GM12878 (cell line): ENCODE data around the gene DGKE. TPM values are rescaled to one million over a fixed set of nuclear protein-coding genes. Genes with fewer than 3 reads are reported as not detected.

Source experiments
- ATAC-seq: fragments of 200-7000 bp; cut with Tn5 transposase; 3 replicates; pipeline ENCODE4 v1.9.1; 2020; ENCODE audit warnings: mild to moderate bottlenecking, moderate library complexity
- BruUV-seq: library from RNA; stranded (reverse); fragments of 400-500 nt; replicated peaks from 2 replicates; lab custom pipeline; 2021; lab: Mats Ljungman, UMichigan
- CTCF ChIA-PET: fragments of 300-600 bp; sonication (Branson Sonifier 250); formaldehyde crosslinking; extraction: SDS; loops from one replicate; lab custom pipeline; 2021; ENCODE audit warnings: inconsistent platforms; lab: Yijun Ruan, JAX
- POLR2A ChIA-PET: fragments of 350-600 bp; formaldehyde crosslinking; extraction: SDS; loops from one replicate; lab custom pipeline; 2021; ENCODE audit warnings: inconsistent platforms; lab: Charles Lee
- RAD21 ChIA-PET: fragments of 300-600 bp; sonication (Branson Sonifier 250); formaldehyde crosslinking; loops from one replicate; lab custom pipeline; 2023; ENCODE audit warnings: antibody characterized with exemption; ENCODE audit not compliant: unreplicated experiment; lab: Charles Lee
- SMC1A ChIA-PET: fragments of 300-600 bp; sonication (Branson Sonifier 250); formaldehyde crosslinking; loops from one replicate; lab custom pipeline; 2023; ENCODE audit not compliant: unreplicated experiment, uncharacterized antibody; lab: Charles Lee
- DNase-seq: peaks from one replicate; pipeline ENCODE4 v3.0.0-alpha.2; 2011; ENCODE audit warnings: low read depth, low spot score
- FAIRE-seq: peaks from 3 replicates; lab custom pipeline; 2011; peaks lifted over from hg19 to GRCh38; lab: Jason Lieb, UNC
- H2AFZ ChIP-seq: 2 replicates; pipeline ENCODE4 v1.6.0; 2011; ENCODE audit warnings: low read depth, low read length, control low read depth; ENCODE audit not compliant: control insufficient read depth
- H3K27ac ChIP-seq: 2 replicates; pipeline ENCODE4 v1.5.1; 2011; ENCODE audit warnings: control low read depth; ENCODE audit not compliant: control insufficient read depth, insufficient read depth
- H3K27me3 ChIP-seq, 2 experiments: replicated peaks in 1 of 2; 2 replicates each; pipeline versions ENCODE4 v1.6.0 to v1.6.1; 2011; ENCODE audit warnings: low read length in 1 of 2; ENCODE audit not compliant: control insufficient read depth in 2 of 2, insufficient read depth in 2 of 2
- H3K36me3 ChIP-seq, 2 experiments: 2 replicates each; pipeline ENCODE4 v1.5.1; 2011; ENCODE audit warnings: low read length in 1 of 2; ENCODE audit not compliant: control insufficient read depth in 2 of 2, insufficient read depth in 2 of 2
- H3K4me1 ChIP-seq: 2 replicates; pipeline ENCODE4 v1.6.1; 2011; ENCODE audit warnings: mild to moderate bottlenecking, low read length, moderate library complexity, mixed read lengths; ENCODE audit not compliant: control insufficient read depth, insufficient read depth
- H3K4me2 ChIP-seq: 2 replicates; pipeline ENCODE4 v1.6.0; 2011; ENCODE audit warnings: control low read depth; ENCODE audit not compliant: control insufficient read depth, insufficient read depth
- H3K4me3 ChIP-seq: fragments of 200-600 bp; sonication (generic); 2 replicates; pipeline ENCODE4 v1.5.1; 2016
- H3K79me2 ChIP-seq: 2 replicates; pipeline ENCODE4 v1.6.0; 2011; ENCODE audit warnings: low read length; ENCODE audit not compliant: control insufficient read depth, insufficient read depth
- H3K9ac ChIP-seq: 2 replicates; pipeline ENCODE4 v1.8.0; 2011; ENCODE audit warnings: low read length, control low read depth, mixed read lengths; ENCODE audit not compliant: control insufficient read depth, insufficient read depth
- H3K9me3 ChIP-seq: replicated peaks from 3 replicates; pipeline ENCODE4 v1.5.1; 2011; ENCODE audit warnings: mild to moderate bottlenecking, low read length; ENCODE audit not compliant: control insufficient read depth, insufficient read depth
- H4K20me1 ChIP-seq: 2 replicates; pipeline ENCODE4 v1.6.0; 2011; ENCODE audit not compliant: control insufficient read depth, insufficient read depth
- CHD2 ChIP-seq: IDR thresholded peaks from 2 replicates; pipeline ENCODE4 v1.6.1; 2011; ENCODE audit warnings: low read depth, low read length, improper control_type of control experiment, borderline replicate concordance
- E2F4 ChIP-seq: IDR thresholded peaks from 2 replicates; pipeline ENCODE4 v1.6.1; 2012; ENCODE audit warnings: low read depth, low read length, improper control_type of control experiment
- POLR2A ChIP-seq: IDR thresholded peaks from 2 replicates; pipeline ENCODE4 v1.6.1; 2011; ENCODE audit warnings: low read depth, mild to moderate bottlenecking, low read length
- POLR2AphosphoS5 ChIP-seq: IDR thresholded peaks from 2 replicates; pipeline ENCODE4 v1.6.1; 2011; ENCODE audit warnings: mild to moderate bottlenecking, low read length, inconsistent platforms
- RBBP5 ChIP-seq: fragments of 200-600 bp; sonication (generic); conservative IDR thresholded peaks from 2 replicates; pipeline ENCODE4 v1.6.1; 2016
- RUNX3 ChIP-seq: IDR thresholded peaks from 2 replicates; pipeline ENCODE4 v1.6.1; 2012; ENCODE audit warnings: low read length, inconsistent platforms
- YY1 ChIP-seq: IDR thresholded peaks from 2 replicates; pipeline ENCODE4 v1.6.1; 2011; ENCODE audit warnings: low read depth, mild to moderate bottlenecking, low read length
- ZZZ3 ChIP-seq: IDR thresholded peaks from 2 replicates; pipeline ENCODE4 v1.6.1; 2011; ENCODE audit warnings: low read depth; ENCODE audit not compliant: control insufficient read depth, insufficient read length
- WGBS: methylation state at CpG from one replicate; pipeline ENCODE4 v1.1.6; 2016; ENCODE audit warnings: low lambda C conversion rate; ENCODE audit not compliant: insufficient replicate concordance, insufficient coverage; ENCODE audit errors: missing lambda C conversion rate; 5-methylcytosine and 5-hydroxymethylcytosine counted together
- in situ Hi-C: fragments of 300-500 bp; cut with MboI; formaldehyde crosslinking; loops from 9 replicates; pipeline ENCODE4 v1.14.3; 2018; ENCODE audit warnings: mixed read lengths
- intact Hi-C: fragments of 100-400 bp; cut with micrococcal nuclease; formaldehyde crosslinking; loops from one replicate; pipeline ENCODE4 v1.14.2; 2022; ENCODE audit not compliant: unreplicated experiment
- polyA plus RNA-seq, 11 experiments: library from polyadenylated mRNA; depleted of rRNA in 4 of 11; unstranded in 6 of 11; stranded (reverse) in 5 of 11; fragments of >200 nt; fragmentation: Nextera tagmentation in 4 of 11; fragmentation: Illumina TruSeq in 1 of 11; extraction: Ambion mirVana in 4 of 11; extraction: Trizol in 1 of 11; gene quantifications; 1 replicate in 1 of 11; 2 replicates in 10 of 11; pipeline versions ENCODE4 v1.2.1 to v1.2.3, GENCODE V29; 2011 to 2016; ENCODE audit warnings: inconsistent platforms in 2 of 11, missing spikeins in 2 of 11, low read depth in 1 of 11
- total RNA-seq, 4 experiments: library from RNA; depleted of rRNA in 3 of 4; stranded (reverse); fragments of >200 nt in 3 of 4; fragmentation: Illumina TruSeq in 1 of 4; extraction: Trizol in 1 of 4; gene quantifications; 2 replicates each; pipeline versions ENCODE4 v1.2.1 to v1.2.3, GENCODE V29; 2013 to 2021
- TF ChIP-seq, protein P1 (sequence below): IDR thresholded peaks from 2 replicates; pipeline ENCODE4 v1.6.1; 2012; ENCODE audit warnings: low read depth, low read length, improper control_type of control experiment

Gene DGKE
- total and polyA plus RNA-seq, 10 of the 15 experiments (the other 5 are each of a cell fraction or from before 2014, with no cell fraction given), result 2.8 to 18.0 (median 11.6) TPM

DNA sequence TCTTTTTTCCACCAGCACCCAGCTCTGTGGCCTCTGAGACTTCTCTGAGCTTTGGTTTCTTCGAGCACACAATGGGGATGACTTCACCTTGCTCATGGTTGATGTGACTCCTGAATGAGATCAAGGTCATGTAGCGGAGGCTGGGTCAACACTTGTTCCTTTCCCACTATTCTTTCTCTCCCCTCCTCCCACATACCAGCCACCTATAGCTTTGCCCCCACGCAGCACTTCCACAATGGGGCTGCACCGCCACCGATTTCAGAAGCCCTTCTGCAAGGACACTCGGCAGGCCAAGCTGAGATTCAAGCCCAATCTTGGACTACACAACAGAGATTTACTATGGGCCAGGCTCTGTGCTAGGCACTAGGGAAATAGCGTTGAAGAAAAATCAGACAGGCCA lies 65.5 kb downstream of the DGKE start (continued):
- TF ChIP-seq RBBP5 (no peak), POLR2A (no peak), RUNX3 (no peak), E2F4 (no peak), ZZZ3 (no peak)
- TF ChIP-seq, protein P1, sequence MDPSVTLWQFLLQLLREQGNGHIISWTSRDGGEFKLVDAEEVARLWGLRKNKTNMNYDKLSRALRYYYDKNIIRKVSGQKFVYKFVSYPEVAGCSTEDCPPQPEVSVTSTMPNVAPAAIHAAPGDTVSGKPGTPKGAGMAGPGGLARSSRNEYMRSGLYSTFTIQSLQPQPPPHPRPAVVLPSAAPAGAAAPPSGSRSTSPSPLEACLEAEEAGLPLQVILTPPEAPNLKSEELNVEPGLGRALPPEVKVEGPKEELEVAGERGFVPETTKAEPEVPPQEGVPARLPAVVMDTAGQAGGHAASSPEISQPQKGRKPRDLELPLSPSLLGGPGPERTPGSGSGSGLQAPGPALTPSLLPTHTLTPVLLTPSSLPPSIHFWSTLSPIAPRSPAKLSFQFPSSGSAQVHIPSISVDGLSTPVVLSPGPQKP, result no peak

DNA sequence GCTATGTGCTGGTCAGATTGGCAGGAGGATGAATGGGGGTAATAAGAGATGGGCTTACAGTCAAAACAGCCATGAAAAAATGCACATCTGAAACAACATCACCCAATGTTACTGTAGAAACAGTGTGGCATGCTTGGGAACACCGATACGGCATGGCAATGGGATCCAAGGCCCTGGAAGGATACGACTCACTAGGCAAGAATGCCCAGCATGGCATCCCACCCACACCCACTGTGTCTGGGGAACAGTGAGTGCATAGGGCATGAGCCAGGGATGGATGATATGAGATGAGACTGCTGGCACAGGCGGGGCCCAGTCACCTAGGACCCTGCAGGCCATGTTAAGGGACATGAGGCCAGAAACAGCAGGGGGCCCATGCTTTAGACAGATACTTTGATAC lies 68.4 kb downstream of the DGKE start:
- in situ Hi-C loops (no loop called here), intact Hi-C loops (no loop called here)
- ChIA-PET RAD21 (no interaction called here), CTCF (interaction anchor here (1.5 kb wide), 1 partner anchor 84 kb away, joined by 3 read pairs; no protein-coding TSS in a partner anchor), SMC1A (interaction anchor here (1.2 kb wide), 1 partner anchor 13 kb away, joined by 3 read pairs; no protein-coding TSS in a partner anchor), POLR2A (no interaction called here)
- no peak for TF ChIP-seq YY1
- peak; percentile 28 for TF ChIP-seq POLR2AphosphoS5
- TF ChIP-seq POLR2A, result peak; percentile 43; the same call in 1 of the 2 replicates
- no peak for TF ChIP-seq CHD2
- Histone ChIP-seq H3K9me3 (no peaks in the 10 kb centered on the region), H3K36me3 (peaks cover 53 to 75% of the 10 kb centered on the region in 2 experiments), H3K9ac (no peak overlapping the region), H3K79me2 (peaks cover 60% of the 10 kb centered on the region), H2AFZ (no peak overlapping the region), H3K4me3 (no peak overlapping the region), H4K20me1 (peaks cover 19% of the 10 kb centered on the region), H3K4me2 (no peak overlapping the region), H3K27ac (no peak overlapping the region), H3K4me1 (peaks cover 23% of the 10 kb centered on the region), H3K27me3 (no peaks in the 10 kb centered on the region)
- FAIRE-seq (no peak), ATAC-seq (no peak), DNase-seq (no peak)
- BruUV-seq, result no TSS peak
- WGBS, result 98% methylated on average over 4 of the region's 4 CpGs
